Skeletal muscle satellite cell (primary cell): ENCODE results near the gene CR1.
"Not testable (repeated sequence)": the region's sequence is repeated elsewhere in the genome, so short reads cannot be mapped to it uniquely, and the experiment has no call there.

Source experiments
- H3K27me3 ChIP-seq: 2 replicates; pipeline ENCODE4 v1.7.0; 2013; ENCODE audit warnings: low read length; ENCODE audit not compliant: control insufficient read depth, insufficient read depth
- H3K36me3 ChIP-seq: 2 replicates; pipeline ENCODE4 v1.7.0; 2013; ENCODE audit warnings: mild to moderate bottlenecking, control low read depth, low read length; ENCODE audit not compliant: insufficient read depth
- H3K4me1 ChIP-seq: 2 replicates; pipeline ENCODE4 v1.7.0; 2013; ENCODE audit warnings: low read length; ENCODE audit not compliant: control insufficient read depth, insufficient read depth
- H3K4me2 ChIP-seq: 2 replicates; pipeline ENCODE4 v1.7.0; 2013; ENCODE audit warnings: mild to moderate bottlenecking, low read length
- H3K4me3 ChIP-seq: 2 replicates; pipeline ENCODE4 v1.7.0; 2013; ENCODE audit warnings: low read length
- H3K9ac ChIP-seq: 2 replicates; pipeline ENCODE4 v1.7.0; 2013; ENCODE audit warnings: mild to moderate bottlenecking, low read depth, low read length, moderate library complexity
- H3K9me3 ChIP-seq: replicated peaks from 2 replicates; pipeline ENCODE4 v1.7.0; 2013; ENCODE audit warnings: mild to moderate bottlenecking, control low read depth, low read length

The CR1 gene

DNA sequence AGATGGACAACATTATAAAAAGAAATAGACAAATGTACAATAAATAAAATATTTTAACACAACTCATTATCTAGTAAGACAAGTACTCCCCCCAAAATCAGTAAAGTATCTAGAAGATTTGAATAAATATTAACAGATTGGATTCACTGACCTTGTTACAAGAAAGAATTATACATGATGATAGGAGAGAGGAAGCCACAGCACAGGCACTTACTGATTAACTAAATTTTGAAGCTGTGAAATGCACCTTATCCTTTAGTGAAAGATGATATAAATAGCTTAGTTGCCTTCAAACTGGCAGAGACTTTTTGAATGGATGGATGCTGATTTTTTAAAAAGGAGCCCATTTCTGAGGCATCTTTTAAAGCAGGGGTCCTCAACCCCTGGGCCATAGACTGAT lies 8.5 kb downstream of the CR1 start:
- no peak overlapping the region for H3K4me3 ChIP-seq
- H3K9ac ChIP-seq = no peak overlapping the region
- no peaks in the 10 kb centered on the region for H3K9me3 ChIP-seq
- H3K4me1 ChIP-seq = no peaks in the 10 kb centered on the region
- no peaks in the 10 kb centered on the region for H3K36me3 ChIP-seq
- H3K27me3 ChIP-seq = peaks cover 47% of the 10 kb centered on the region
- H3K4me2 ChIP-seq = no peak overlapping the region

DNA sequence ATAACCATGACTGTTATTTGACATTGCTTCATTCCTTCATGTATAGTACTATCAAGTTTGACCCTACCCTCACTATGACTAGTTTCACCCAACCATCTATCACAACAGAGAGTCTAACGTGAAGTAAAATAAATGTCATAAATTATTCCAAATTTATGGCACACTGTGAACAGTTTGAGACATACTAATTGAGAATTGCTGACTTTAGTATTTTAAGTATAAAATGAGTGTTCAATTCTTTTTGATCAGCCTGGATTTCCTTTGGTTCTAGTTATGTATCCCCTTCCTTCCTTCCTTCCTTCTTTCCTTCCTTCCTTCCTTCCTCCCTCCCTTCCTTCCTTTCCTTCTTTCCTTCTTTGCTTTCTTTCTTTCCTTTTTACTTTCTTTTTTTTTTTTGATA lies 14.5 kb downstream of the CR1 start:
- Histone ChIP-seq H3K36me3 (no peaks in the 10 kb centered on the region), H3K9ac (no peak overlapping the region), H3K27me3 (peaks cover 18% of the 10 kb centered on the region), H3K4me3 (no peak overlapping the region), H3K4me1 (no peaks in the 10 kb centered on the region), H3K9me3 (no peaks in the 10 kb centered on the region), H3K4me2 (no peak overlapping the region)

DNA sequence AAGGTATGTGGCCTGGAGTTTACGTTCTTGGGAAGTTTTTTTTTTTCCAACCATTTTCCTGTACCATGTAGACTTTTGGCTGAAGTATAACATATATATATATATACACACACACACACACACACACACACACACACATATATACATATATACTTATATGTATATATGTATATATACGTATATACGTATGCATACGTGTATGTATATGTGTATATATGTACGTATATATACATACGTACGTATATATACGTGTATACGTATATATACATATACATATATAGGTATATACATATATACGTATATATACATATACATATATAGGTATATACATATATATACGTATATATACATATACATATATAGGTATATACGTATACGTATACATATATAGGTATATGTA lies 18.9 kb downstream of the CR1 start:
- Histone ChIP-seq H3K9me3 (no peaks in the 10 kb centered on the region), H3K36me3 (no peaks in the 10 kb centered on the region)

DNA sequence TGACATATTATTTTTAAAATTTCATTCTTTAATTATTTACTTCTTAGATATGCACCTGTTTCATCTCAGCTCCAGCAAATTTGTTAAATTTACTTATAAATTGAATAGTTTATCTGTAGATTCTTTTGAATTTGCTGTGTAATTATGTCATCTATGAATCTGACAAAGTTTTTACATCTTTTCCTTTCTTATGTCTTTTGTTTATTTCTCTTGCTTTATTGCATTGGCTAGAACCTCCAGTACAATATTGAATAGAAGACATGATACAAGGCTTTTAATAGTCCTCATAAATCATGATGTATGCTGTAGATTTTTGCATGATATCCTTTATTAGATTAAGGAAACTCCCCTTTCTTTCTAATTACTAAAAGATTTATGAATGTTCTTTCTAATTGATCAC lies 20.8 kb downstream of the CR1 start:
- Histone ChIP-seq H3K9ac (no peak overlapping the region), H3K4me2 (no peak overlapping the region), H3K4me3 (no peak overlapping the region), H3K27me3 (peaks cover 14% of the 10 kb centered on the region), H3K9me3 (no peaks in the 10 kb centered on the region), H3K4me1 (no peaks in the 10 kb centered on the region), H3K36me3 (no peaks in the 10 kb centered on the region)

More for the DNA sequence above, 18.9 kb downstream of the CR1 start:
- H3K4me3 ChIP-seq = no peak overlapping the region
- no peaks in the 10 kb centered on the region for H3K4me1 ChIP-seq
- H3K27me3 ChIP-seq = peaks cover 16% of the 10 kb centered on the region
- no peak overlapping the region for H3K9ac ChIP-seq
- no peak overlapping the region for H3K4me2 ChIP-seq

DNA sequence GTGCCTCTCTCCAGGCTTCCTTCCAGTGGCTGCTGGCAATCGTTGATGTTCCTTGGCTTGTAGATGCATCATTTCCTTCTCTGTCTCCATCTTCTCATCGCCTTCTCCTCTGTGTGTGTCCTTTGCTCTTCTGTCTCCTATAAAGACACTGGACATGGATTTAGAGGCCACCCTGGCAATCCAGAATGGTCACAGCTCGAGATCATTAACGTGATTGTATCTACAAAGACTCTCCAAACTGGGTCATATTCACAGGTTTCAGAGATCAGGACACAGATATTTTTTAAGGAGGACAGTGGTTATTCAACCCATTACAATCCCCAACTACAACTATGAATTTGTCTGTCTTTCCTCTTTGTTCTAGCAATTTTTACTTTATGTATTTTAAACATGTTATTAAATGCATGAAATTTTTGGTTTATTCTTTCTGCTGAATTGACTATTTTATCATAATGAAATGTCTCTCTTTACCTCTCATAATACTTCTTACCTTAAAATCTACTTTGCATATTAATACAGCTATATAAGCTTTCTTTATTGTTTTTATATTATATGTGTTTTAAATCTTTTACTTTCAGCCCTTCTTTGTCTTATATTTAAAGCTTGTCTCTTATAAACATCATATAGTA lies 22.8 kb downstream of the CR1 start:
- no peak overlapping the region for H3K4me2 ChIP-seq
- H3K27me3 ChIP-seq = peaks cover 6% of the 10 kb centered on the region
- H3K4me1 ChIP-seq = no peaks in the 10 kb centered on the region
- H3K4me3 ChIP-seq = no peak overlapping the region
- H3K36me3 ChIP-seq = no peaks in the 10 kb centered on the region
- H3K9ac ChIP-seq = no peak overlapping the region
- no peaks in the 10 kb centered on the region for H3K9me3 ChIP-seq

DNA sequence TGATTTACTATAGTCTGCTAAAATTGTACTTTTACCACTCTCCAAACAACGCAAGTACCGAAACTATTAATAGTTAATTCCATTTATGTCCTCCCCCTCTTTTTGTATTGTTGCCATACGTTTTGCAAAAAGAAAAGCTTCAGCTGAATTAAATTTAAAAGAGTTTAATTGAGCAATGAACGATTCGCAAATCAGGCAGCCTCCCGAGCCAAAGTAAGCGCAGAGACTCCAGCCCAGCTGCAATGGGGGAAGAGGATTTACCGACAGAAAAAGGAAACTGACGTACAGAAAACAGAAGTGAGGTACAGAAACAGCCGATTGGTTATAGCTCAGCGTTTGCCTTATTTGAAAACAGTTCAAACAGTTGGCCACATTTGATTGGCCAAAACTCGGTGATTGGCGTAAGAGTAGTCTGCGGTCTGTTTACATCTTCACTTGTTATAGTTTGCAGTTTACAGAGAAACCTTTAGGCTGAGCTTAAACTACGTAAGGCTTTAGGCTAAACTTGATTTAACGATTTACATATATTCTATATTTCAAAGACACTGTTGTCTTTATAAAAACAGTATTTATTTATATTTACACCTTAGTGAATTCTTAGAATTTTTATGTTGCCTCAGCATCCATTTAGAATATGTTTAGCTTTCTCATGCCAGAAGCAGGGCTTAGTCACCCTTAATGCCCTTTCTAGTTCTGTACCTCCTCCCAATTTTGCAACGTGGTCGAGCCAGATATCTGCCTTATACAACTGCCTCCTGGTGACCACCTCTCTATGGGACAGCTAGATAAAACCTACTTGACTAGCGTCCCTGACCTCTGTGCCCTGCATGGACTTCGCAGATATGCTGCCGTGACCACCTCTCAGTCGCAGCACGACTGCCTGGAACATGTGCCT lies 23.8 kb downstream of the CR1 start:
- Histone ChIP-seq H3K27me3 (peaks cover 6% of the 10 kb centered on the region), H3K4me2 (no peak overlapping the region), H3K4me1 (no peaks in the 10 kb centered on the region), H3K4me3 (no peak overlapping the region), H3K9me3 (no peaks in the 10 kb centered on the region), H3K9ac (no peak overlapping the region), H3K36me3 (no peaks in the 10 kb centered on the region)

DNA sequence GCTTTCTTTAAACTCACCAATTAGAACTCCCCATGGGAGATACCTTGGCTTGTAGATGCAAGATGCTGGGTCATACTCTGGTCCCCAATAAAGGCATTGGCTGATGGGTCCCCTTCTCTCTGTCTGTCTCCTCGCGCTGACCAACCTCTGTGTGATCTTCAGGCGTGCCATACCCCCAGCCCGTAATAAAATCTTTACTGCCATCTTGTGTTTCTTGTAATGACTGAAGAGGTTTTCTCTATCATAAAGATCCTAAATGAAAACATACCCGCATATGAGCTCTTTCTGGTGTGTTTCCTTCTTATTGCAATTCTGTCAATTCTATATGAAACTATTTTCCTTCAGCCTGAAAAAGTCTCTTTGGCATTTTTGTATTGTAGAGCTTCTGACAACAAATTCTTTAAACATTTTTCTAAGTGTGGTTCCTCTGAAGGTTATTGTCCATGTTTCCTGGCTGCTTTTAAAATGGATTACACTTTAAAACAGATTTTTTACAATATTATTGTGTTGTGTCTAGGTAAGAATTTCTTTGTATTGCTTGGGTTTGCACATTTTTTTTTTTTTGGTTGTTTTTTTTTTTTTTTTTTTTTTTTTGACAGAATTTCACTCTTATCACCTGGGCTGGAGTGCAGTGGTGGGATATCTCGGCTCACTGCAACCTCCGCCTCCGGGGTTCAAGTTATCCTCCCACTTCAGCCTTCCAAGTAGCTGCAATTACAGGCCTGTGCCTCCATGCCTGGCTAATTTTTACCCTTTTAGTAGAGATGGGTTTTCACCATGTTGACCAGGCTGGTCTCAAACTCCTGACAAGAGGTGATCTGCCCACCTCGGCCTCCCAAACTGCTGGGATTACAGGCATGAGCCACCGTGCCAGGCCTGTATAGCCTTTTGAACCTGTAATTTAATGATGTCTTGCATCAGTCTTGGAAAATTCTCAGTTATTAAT lies 24.7 kb downstream of the CR1 start:
- not testable (repeated sequence) for H3K9ac ChIP-seq, H3K4me1 ChIP-seq, H3K9me3 ChIP-seq, H3K27me3 ChIP-seq, H3K4me3 ChIP-seq, H3K36me3 ChIP-seq, H3K4me2 ChIP-seq

DNA sequence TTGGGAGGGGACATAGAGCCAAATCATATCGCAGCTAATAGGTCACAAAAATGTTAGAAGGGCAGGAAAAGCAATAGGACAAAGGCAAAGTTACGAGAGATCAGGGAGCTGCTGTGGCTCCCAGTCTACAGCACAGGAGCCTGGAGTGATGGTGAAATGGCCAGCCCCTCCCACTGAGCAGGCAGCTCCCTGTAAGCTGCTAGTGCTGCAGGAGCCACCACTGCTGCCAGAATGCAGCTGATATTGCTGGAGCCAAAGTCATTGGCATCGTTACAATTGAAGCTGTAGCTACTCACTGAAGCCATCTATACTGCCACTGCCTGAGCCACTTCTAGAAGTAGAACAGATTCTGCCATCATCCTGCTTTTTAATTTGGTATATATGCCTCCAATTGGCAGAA lies 29.3 kb downstream of the CR1 start:
- not testable (repeated sequence) for H3K4me3 ChIP-seq, H3K4me2 ChIP-seq, H3K9ac ChIP-seq, H3K9me3 ChIP-seq, H3K36me3 ChIP-seq, H3K4me1 ChIP-seq, H3K27me3 ChIP-seq

DNA sequence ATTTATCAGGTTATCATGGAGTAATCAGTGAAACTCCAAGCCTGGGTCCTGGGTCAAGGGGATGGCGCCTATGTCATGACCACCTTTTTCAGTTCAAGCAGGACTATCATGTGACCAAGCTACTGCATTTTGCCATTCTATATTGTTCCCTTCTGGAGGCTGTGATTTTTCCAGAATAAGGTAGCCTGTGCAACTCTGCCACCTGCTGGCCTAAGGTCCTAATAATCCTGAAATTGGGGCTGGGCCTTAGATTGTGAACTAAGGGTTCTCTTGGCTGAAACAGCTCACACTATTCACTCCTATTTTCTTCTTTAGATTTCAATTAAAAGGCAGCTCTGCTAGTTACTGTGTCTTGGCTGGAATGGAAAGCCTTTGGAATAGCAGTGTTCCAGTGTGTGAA lies 32.4 kb downstream of the CR1 start:
- not testable (repeated sequence) for H3K4me3 ChIP-seq, H3K4me1 ChIP-seq, H3K4me2 ChIP-seq, H3K36me3 ChIP-seq, H3K9ac ChIP-seq, H3K27me3 ChIP-seq, H3K9me3 ChIP-seq

DNA sequence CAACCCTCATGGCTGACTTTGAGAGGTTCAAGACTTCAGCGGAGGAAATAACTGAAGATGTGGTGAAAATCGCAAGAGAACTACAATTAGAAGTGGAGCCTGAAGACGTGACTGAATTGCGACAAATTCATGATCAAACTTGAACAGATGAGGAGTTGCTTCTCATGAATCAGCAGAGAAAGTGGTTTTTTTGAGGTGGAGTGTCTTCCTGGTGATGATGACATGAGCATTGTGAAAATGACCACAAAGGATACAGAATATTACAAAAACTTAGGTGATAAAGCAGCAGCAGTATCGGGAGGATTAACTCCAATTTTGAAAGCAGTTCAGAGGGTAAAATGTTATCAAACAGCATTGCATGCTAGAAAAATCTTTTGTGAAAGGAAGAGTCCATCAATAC lies 40.3 kb downstream of the CR1 start:
- H3K4me1 ChIP-seq, H3K9me3 ChIP-seq, H3K4me3 ChIP-seq, H3K4me2 ChIP-seq, H3K9ac ChIP-seq, H3K36me3 ChIP-seq, H3K27me3 ChIP-seq: not testable (repeated sequence)

DNA sequence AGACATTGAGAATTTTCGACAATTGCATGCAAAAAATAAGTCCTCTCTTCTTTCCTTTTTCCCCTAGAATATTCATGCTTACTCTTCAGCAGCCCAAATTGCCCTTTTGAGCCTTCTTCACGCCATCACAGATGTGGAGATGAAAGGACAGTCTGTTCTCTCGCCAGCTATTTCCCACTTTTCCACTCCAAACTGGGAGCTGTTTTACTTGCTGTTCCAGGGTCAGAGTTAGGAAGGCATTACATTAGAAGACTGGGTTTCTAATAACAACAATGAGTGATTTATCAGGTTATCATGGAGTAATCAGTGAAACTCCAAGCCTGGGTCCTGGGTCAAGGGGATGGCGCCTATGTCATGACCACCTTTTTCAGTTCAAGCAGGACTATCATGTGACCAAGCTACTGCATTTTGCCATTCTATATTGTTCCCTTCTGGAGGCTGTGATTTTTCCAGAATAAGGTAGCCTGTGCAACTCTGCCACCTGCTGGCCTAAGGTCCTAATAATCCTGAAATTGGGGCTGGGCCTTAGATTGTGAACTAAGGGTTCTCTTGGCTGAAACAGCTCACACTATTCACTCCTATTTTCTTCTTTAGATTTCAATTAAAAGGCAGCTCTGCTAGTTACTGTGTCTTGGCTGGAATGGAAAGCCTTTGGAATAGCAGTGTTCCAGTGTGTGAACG lies 50.9 kb downstream of the CR1 start:
- H3K4me1 ChIP-seq, H3K36me3 ChIP-seq, H3K9me3 ChIP-seq, H3K27me3 ChIP-seq, H3K4me3 ChIP-seq, H3K4me2 ChIP-seq, H3K9ac ChIP-seq: not testable (repeated sequence)
